ENCODE data around the gene NIPAL3.
"Not testable (repeated sequence)": the region's sequence is repeated elsewhere in the genome, so short reads cannot be mapped to it uniquely, and the experiment has no call there.

The NIPAL3 gene

DNA sequence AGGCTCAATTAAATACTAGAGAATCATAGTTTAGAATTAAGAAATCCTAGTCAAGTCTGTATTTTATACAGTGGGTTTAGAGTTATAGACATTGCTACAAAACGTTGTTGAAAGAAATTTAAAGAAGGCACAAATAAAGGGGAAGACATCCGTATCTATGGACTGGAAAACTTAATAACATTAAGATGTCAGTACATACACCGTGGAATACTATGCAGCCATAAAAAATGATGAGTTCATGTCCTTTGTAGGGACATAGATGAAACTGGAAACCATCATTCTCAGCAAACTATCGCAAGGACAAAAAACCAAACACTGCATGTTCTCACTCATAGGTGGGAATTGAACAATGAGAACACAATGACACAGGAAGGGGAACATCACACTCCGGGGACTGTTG, 104.7 kb downstream of the NIPAL3 start:
- DNase-seq (ENCODE audit: low read depth): not testable (repeated sequence)
